Nephron progenitor cell (in vitro differentiated cells): ENCODE results near the gene TBCA.

Experiments used
- DNase-seq: peaks from one replicate; pipeline ENCODE4 v3.0.0; 2021
- H3K27ac Mint-ChIP-seq: 2 replicates; pipeline ENCODE4 v1.8.0; 2021; ENCODE audit warnings: mild to moderate bottlenecking, moderate library complexity, mixed read lengths
- H3K27me3 Mint-ChIP-seq: 2 replicates; pipeline ENCODE4 v1.8.0; 2021; ENCODE audit warnings: mild to moderate bottlenecking, low read depth, mixed read lengths; ENCODE audit not compliant: poor library complexity
- H3K36me3 Mint-ChIP-seq: 2 replicates; pipeline ENCODE4 v1.8.0; 2021; ENCODE audit warnings: low read depth, mixed read lengths
- H3K4me1 Mint-ChIP-seq: 2 replicates; pipeline ENCODE4 v1.8.0; 2021; ENCODE audit warnings: mixed read lengths
- H3K4me3 Mint-ChIP-seq: 2 replicates; pipeline ENCODE4 v1.8.0; 2021; ENCODE audit warnings: mild to moderate bottlenecking, moderate library complexity, mixed read lengths
- H3K9me3 Mint-ChIP-seq: 2 replicates; pipeline ENCODE4 v1.8.0; 2021; ENCODE audit warnings: mild to moderate bottlenecking, moderate library complexity, mixed read lengths
- TF ChIP-seq, protein P1 (sequence below): fragments of 200-600 bp; sonication (generic); IDR thresholded peaks from 2 replicates; pipeline ENCODE4 v1.5.0; 2021; ENCODE audit warnings: antibody characterized with exemption

TBCA gene, protein sequence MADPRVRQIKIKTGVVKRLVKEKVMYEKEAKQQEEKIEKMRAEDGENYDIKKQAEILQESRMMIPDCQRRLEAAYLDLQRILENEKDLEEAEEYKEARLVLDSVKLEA

DNA sequence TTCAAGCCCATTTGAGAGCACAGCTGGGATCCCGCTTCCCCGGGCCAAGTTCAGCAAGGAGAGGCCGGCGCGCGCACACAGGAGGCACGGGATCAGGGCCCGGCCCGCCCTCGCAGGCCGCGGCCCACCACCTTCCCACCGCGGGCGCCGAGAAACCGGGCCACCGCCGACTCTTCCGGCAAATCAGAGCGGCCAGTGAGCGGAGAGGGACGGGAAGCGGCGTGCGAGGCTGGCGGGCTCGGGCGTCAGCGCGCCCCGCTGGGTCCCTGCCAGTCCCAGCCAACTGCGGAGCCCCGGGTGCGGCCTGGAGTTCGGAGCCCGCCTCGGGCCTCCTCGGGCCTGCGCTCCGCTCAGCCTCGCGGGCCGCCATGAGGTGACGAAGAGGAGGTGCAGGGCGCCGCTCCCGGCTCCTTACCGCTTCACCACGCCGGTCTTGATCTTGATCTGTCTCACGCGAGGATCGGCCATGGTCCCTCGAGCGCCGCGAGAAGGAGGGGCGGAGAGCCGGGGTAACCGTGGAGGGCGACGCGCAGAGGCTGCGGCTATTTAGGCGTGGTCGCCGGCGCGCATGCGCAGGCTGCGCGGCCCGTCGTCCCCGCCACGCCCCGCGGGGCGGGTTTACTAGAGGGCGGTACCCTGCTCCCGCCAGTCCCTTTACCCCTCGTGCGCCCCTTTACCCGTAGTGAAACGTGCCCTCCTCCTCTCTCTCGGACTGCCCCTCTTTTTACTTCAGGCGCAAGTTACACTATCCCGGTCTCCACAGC lies at the start of gene TBCA:
TBCA (minus strand) TSS at position 550 of the 764 bp plus-strand sequence; CDS start at position 468, 82 bp downstream.
- H3K27ac Mint-ChIP-seq = peak within 1 kb of the TSS; percentile 98
- H3K36me3 Mint-ChIP-seq = peaks cover 20% of the 10 kb centered on the region
- peak within 1 kb of the TSS; percentile 86 for H3K4me3 Mint-ChIP-seq
- H3K4me1 Mint-ChIP-seq = peaks cover 55% of the 10 kb centered on the region
- H3K9me3 Mint-ChIP-seq = peaks cover 11% of the 10 kb centered on the region
- TF ChIP-seq, protein P1, sequence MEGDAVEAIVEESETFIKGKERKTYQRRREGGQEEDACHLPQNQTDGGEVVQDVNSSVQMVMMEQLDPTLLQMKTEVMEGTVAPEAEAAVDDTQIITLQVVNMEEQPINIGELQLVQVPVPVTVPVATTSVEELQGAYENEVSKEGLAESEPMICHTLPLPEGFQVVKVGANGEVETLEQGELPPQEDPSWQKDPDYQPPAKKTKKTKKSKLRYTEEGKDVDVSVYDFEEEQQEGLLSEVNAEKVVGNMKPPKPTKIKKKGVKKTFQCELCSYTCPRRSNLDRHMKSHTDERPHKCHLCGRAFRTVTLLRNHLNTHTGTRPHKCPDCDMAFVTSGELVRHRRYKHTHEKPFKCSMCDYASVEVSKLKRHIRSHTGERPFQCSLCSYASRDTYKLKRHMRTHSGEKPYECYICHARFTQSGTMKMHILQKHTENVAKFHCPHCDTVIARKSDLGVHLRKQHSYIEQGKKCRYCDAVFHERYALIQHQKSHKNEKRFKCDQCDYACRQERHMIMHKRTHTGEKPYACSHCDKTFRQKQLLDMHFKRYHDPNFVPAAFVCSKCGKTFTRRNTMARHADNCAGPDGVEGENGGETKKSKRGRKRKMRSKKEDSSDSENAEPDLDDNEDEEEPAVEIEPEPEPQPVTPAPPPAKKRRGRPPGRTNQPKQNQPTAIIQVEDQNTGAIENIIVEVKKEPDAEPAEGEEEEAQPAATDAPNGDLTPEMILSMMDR = peak; percentile 38
- H3K27me3 Mint-ChIP-seq = peaks cover 7% of the 10 kb centered on the region
- peak; percentile 89 for DNase-seq

DNA sequence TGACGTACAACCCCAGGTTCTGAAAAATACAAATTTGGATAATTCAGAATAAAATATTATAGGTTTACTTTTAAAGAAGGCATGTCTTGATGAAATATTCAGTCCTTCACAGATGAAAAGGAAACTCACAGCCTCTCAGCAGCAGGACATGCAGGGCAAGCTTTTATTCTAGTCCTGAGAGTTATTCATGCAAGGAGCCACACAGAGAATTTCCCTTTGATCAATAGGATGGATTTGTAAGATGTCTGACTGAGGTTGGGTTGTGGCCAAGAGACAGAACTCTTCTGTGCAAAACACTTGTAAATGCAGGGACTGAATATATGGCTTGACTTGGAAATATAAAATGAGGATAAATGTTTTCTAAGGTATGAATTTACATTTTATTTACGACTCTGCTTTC lies 48.8 kb upstream of the TBCA start:
- peaks cover 3% of the 10 kb centered on the region for H3K27me3 Mint-ChIP-seq
- no peaks in the 10 kb centered on the region for H3K9me3 Mint-ChIP-seq
- H3K4me3 Mint-ChIP-seq = no peak overlapping the region
- TF ChIP-seq, protein P1 = no peak
- H3K4me1 Mint-ChIP-seq = peaks cover 17% of the 10 kb centered on the region
- no peak for DNase-seq
- H3K27ac Mint-ChIP-seq = no peak overlapping the region
- H3K36me3 Mint-ChIP-seq = no peaks in the 10 kb centered on the region

DNA sequence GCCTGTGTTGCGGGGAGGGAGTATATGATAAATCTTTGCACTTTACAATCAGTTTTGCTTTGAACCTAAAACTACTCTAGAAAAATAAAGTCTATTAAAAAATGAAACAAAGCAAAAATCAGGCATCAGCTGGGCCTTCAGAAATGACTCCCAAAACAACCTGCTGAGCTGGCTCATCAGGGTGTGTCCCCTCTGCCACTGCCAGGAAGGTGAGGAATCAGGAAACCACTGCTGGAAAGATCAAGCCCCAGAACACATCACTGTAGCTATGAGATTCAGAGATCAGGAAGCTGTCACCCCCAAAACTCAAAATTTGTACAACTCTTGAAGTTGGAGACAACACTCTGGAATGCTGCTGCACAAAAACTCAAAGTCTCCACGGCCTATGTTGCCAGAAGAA lies 40.5 kb upstream of the TBCA start:
- no peaks in the 10 kb centered on the region for H3K36me3 Mint-ChIP-seq
- peaks cover 3% of the 10 kb centered on the region for H3K27me3 Mint-ChIP-seq
- no peak for DNase-seq
- TF ChIP-seq, protein P1 = no peak
- no peak overlapping the region for H3K27ac Mint-ChIP-seq
- H3K9me3 Mint-ChIP-seq = no peaks in the 10 kb centered on the region
- no peak overlapping the region for H3K4me3 Mint-ChIP-seq
- H3K4me1 Mint-ChIP-seq = no peaks in the 10 kb centered on the region

DNA sequence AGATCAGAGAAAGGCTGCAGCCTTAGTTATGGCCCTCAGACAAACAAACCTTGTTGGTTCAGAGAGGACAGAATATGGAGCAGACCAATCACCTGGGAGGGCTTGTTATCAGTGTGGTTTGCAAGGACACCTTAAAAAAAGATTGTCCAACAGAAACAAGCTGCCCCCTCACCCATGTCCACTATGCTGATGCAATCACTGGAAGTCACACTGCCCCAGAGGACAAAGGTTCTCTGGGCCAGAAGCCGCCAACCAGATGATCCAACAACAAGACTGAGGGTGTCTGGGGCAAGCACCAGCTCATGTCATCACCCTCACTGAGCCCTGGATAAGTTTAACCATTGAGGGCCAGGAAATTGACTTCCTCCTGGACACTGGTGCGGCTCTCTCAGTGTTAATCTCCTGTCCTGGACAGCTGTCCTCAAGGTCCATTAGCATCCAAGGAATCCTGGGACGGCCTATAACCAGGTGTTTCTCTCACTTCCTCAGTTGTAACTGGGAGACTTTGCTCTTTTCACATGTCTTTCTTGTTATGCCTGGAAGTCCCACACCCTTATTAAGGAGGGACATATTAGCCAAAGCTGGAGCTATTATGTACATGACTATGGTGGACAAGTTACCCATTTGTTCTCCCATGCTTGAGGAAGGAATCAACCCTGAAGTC lies 36.9 kb upstream of the TBCA start:
- Mint-ChIP-seq H3K4me3 (no peak overlapping the region), H3K36me3 (no peaks in the 10 kb centered on the region), H3K9me3 (peaks cover 13% of the 10 kb centered on the region), H3K4me1 (no peaks in the 10 kb centered on the region), H3K27me3 (peaks cover 4% of the 10 kb centered on the region), H3K27ac (no peak overlapping the region)
- TF ChIP-seq, protein P1 = no peak
- no peak for DNase-seq

DNA sequence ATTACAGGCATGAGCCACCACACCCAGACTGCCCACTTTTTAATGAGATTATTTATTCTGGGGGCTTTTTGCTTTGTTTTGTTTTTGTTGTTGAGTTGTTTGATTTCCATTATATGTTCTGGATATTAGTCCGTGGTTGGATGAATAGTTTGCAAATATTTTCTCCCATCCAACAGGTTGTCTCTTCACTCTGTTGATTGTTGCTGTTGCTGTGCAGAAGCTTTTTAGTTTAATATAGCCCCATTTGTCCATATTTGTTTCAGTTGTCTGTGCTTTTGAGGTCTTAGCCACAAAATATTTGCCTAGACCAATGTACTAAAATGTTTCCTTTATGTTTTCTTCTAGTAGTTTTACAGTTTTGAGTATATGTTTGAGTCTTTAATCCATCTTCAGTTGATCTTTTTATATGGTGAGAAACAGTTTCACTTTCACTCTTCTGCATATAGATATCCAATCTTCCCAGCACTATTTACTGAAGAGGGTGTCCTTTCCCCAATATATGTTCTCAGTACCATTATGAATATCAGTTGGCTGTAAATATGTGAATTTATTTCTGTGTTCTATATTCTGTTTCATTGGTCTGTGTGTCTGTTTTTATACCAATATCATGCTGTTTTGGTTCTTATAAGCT lies 30.2 kb upstream of the TBCA start:
- no peak overlapping the region for H3K4me3 Mint-ChIP-seq
- H3K4me1 Mint-ChIP-seq = no peaks in the 10 kb centered on the region
- peaks cover 27% of the 10 kb centered on the region for H3K9me3 Mint-ChIP-seq
- H3K27ac Mint-ChIP-seq = no peak overlapping the region
- peaks cover 8% of the 10 kb centered on the region for H3K27me3 Mint-ChIP-seq
- no peaks in the 10 kb centered on the region for H3K36me3 Mint-ChIP-seq
- no peak for DNase-seq
- TF ChIP-seq, protein P1 = no peak
